CD4-positive, alpha-beta T cell (primary cell): Measurements from ENCODE around the gene KLLN. TPM values are rescaled to one million over a fixed set of nuclear protein-coding genes. Genes with fewer than 3 reads are reported as not detected.
"Not testable (repeated sequence)": the region's sequence is repeated elsewhere in the genome, so short reads cannot be mapped to it uniquely, and the experiment has no call there.

Experiments
- ATAC-seq: fragments of 200-7000 bp; cut with Tn5 transposase; one replicate; pipeline ENCODE4 v1.10.0; 2022; ENCODE audit warnings: mild to moderate bottlenecking; ENCODE audit not compliant: poor library complexity
- CTCF ChIA-PET: fragments of 350-600 bp; sonication (Branson Sonifier 250); formaldehyde crosslinking; loops from one replicate; lab custom pipeline; 2021; ENCODE audit warnings: antibody characterized with exemption, inconsistent platforms; lab: Charles Lee
- POLR2A ChIA-PET: fragments of 350-600 bp; sonication (Branson Sonifier 250); formaldehyde crosslinking; loops from one replicate; lab custom pipeline; 2021; ENCODE audit warnings: antibody characterized with exemption, inconsistent platforms; lab: Charles Lee
- DNase-seq, 14 experiments: peaks; one replicate each; pipeline ENCODE4 v3.0.0-alpha.2; 2013 to 2020; ENCODE audit warnings: mixed read lengths in 2 of 14
- H3K27ac ChIP-seq, 2 donors: one replicate each; pipeline versions ENCODE4 v1.5.1 to v1.7.0; 2013; ENCODE audit warnings: low read length in 2 of 2, low read depth in 1 of 2, mild to moderate bottlenecking in 1 of 2
- H3K27me3 ChIP-seq, 2 experiments: 1 replicate in 1 of 2; 2 replicates in 1 of 2; pipeline versions ENCODE4 v1.6.1 to v1.7.0; 2013; ENCODE audit warnings: low read length in 2 of 2, control low read depth in 1 of 2, mild to moderate bottlenecking in 1 of 2, moderate library complexity in 1 of 2; ENCODE audit not compliant: insufficient read depth in 2 of 2, control insufficient read depth in 1 of 2
- H3K36me3 ChIP-seq: one replicate; pipeline ENCODE4 v1.6.1; 2013; ENCODE audit warnings: low read length, control low read depth; ENCODE audit not compliant: insufficient read depth
- H3K4me1 ChIP-seq: one replicate; pipeline ENCODE4 v1.6.1; 2013; ENCODE audit warnings: low read length, control low read depth; ENCODE audit not compliant: insufficient read depth
- H3K4me3 ChIP-seq: one replicate; pipeline ENCODE4 v1.5.1; 2013; ENCODE audit warnings: mild to moderate bottlenecking, low read length, moderate library complexity
- H3K9me3 ChIP-seq, 2 experiments: 1 replicate in 1 of 2; 2 replicates in 1 of 2; pipeline versions ENCODE4 v1.6.1 to v1.7.0; 2013; ENCODE audit warnings: low read length in 2 of 2, mild to moderate bottlenecking in 2 of 2, control low read depth in 1 of 2, moderate library complexity in 1 of 2; ENCODE audit not compliant: control insufficient read depth in 1 of 2, insufficient read depth in 1 of 2
- H3K27ac Mint-ChIP-seq: one replicate; pipeline ENCODE4 v1.8.0; 2020; ENCODE audit warnings: mixed read lengths
- H3K27me3 Mint-ChIP-seq: one replicate; pipeline ENCODE4 v1.8.0; 2021; ENCODE audit warnings: mixed read lengths
- H3K36me3 Mint-ChIP-seq: one replicate; pipeline ENCODE4 v1.8.0; 2021; ENCODE audit warnings: low read depth, mixed read lengths
- H3K4me1 Mint-ChIP-seq: one replicate; pipeline ENCODE4 v1.8.0; 2021; ENCODE audit warnings: low read depth, mixed read lengths
- H3K4me3 Mint-ChIP-seq: one replicate; pipeline ENCODE4 v1.8.0; 2020; ENCODE audit warnings: mild to moderate bottlenecking, mixed read lengths
- H3K9me3 Mint-ChIP-seq: one replicate; pipeline ENCODE4 v1.8.0; 2020; ENCODE audit warnings: mixed read lengths
- CTCF ChIP-seq: fragments of 200-600 bp; IDR thresholded peaks from one replicate; pipeline ENCODE4 v1.8.0; 2022; ENCODE audit warnings: antibody characterized with exemption, mild to moderate bottlenecking
- intact Hi-C, 2 experiments: fragments of 100-400 bp; cut with DNase I in 1 of 2; cut with micrococcal nuclease in 1 of 2; formaldehyde crosslinking; loops; one replicate each; pipeline versions ENCODE4 v1.15.1 to v1.9.0; 2023 to 2025; cut with DNase I, micrococcal nuclease
- total RNA-seq, 174 experiments: library from RNA in 2 of 174; stranded (reverse) in 2 of 174; gene quantifications; one replicate each; pipeline ENCODE4 v1.2.3 and lab custom pipeline; 2021 to 2026

Gene KLLN
- total RNA-seq, 2 experiments from 2014 or later: 0.33 to 0.36 TPM

DNA sequence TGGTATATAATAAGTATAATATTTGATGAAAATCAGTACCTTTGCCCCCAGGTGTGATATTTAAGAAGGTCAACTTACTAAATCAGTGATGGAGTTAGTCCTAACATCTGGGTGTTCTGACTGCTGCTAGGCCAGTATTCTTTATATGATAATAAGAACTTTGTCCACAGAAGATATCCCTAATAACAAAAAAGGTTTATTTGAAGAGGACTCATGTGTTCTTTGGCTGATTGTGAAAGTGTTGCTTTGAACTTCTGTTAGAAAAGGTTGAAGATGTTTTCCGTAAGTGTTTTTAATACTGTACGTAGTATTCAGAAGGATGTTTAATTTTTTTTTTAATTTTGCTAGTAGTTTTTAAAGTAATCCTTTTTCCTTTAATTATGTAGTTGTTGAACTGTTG, 10.3 kb upstream of the KLLN start:
- no peak for TF ChIP-seq CTCF
- Mint-ChIP-seq H3K27me3 (no peaks in the 10 kb centered on the region), H3K27ac (peak overlapping the region; percentile 47), H3K9me3 (no peaks in the 10 kb centered on the region), H3K36me3 (peaks cover 49% of the 10 kb centered on the region), H3K4me3 (peak overlapping the region; percentile 58), H3K4me1 (peaks cover 74% of the 10 kb centered on the region)
- DNase-seq (no peak), ATAC-seq (no peak)
- Histone ChIP-seq H3K9me3 (no peaks in the 10 kb centered on the region), H3K27me3 (no peaks in the 10 kb centered on the region), H3K27ac (no peak overlapping the region), H3K36me3 (no peaks in the 10 kb centered on the region), H3K4me1 (peaks cover 18% of the 10 kb centered on the region), H3K4me3 (no peak overlapping the region)
- CTCF ChIA-PET: interaction anchor here (2.6 kb wide), 1 partner anchor 8 kb away, joined by 7 read pairs; no protein-coding TSS in a partner anchor
- intact Hi-C loops: loop anchor here (1.0 to 5.0 kb wide), 2 partner anchors 8 to 34 kb away; no protein-coding TSS in a partner anchor
- POLR2A ChIA-PET: interaction anchor here (0.6 to 3.5 kb wide), 3 partner anchors 10 to 513 kb away, joined by 3 to 30 read pairs (median 4); partner anchors contain the start of genes KLLN and PTEN

DNA sequence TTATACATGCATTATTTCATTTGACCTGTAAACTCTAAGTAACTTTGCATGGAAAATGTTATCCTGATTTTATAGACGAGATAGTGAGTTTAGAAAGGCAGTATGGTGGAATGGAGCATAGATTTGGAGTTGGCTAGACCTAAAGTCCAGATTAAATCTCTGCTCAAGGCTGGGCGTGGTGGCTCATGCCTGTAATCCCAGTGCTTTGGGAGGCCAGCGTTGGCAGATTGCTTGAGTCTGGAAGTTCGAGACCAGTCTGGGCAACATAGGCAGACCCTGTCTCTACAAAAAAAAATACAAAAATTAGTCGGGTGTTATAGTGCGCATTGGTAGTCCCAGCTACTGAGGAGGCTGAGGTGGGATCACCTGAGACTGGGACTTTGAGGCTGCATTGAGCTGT, 9.5 kb upstream of the KLLN start:
- Histone ChIP-seq H3K36me3 (no peaks in the 10 kb centered on the region), H3K4me3 (no peak overlapping the region), H3K4me1 (peaks cover 18% of the 10 kb centered on the region), H3K9me3 (no peaks in the 10 kb centered on the region), H3K27ac (no peak overlapping the region), H3K27me3 (no peaks in the 10 kb centered on the region)
- TF ChIP-seq CTCF: no peak
- no peak for DNase-seq
- intact Hi-C loops: loop anchor here in 1 of 2 experiments (5.0 kb wide), 1 partner anchor 34 kb away; no protein-coding TSS in a partner anchor
- no peak for ATAC-seq
- H3K36me3 Mint-ChIP-seq: peaks cover 48% of the 10 kb centered on the region
- no peak overlapping the region for H3K27ac Mint-ChIP-seq
- POLR2A ChIA-PET: interaction anchor here (0.9 to 3.5 kb wide), 6 partner anchors 10 to 514 kb away, joined by 3 to 30 read pairs (median 4); partner anchors contain the start of genes KLLN and PTEN
- CTCF ChIA-PET: interaction anchor here (2.0 kb wide), 1 partner anchor 55 kb away, joined by 4 read pairs; the partner anchor contains the start of gene ATAD1
- H3K9me3 Mint-ChIP-seq: no peaks in the 10 kb centered on the region
- H3K27me3 Mint-ChIP-seq: no peaks in the 10 kb centered on the region
- H3K4me3 Mint-ChIP-seq: peak overlapping the region; percentile 4
- H3K4me1 Mint-ChIP-seq: peaks cover 77% of the 10 kb centered on the region

DNA sequence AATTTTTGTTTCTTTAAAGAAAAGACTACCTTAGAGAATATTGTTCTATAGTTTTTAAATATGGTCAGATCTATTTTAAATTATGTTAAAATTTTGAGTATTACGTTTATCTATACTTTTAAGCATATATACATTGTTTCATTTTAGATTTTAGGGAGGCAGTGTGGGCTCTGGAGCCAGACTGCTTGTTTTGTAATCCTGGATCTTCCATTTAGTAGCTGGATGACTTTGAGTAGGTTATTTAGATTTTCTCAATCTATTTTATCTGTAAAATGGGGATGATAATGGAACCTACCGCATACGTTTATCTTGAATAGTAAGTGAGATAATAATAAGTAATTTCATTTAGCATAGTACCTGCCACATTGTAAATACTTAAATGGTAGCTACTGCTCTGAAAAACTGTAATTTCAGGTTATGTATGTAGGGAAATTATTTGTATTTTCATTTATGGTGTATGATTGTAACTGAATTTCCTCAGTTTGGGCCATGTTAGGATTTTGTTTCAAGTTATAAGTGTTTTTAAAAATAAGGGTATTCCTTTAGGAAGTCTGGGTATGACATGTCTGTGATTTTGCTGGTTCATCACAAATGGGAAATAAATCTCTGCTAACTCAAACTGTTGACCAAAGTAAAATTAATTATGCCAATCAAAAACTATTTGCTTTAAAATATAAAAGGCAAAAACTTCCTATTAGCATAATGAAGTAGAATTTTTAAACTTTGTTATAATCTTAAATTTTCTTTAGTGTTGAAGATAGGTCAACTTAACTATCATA, 6.6 kb upstream of the KLLN start:
- no peak for DNase-seq
- no peaks in the 10 kb centered on the region for H3K36me3 ChIP-seq
- no peaks in the 10 kb centered on the region for H3K27me3 ChIP-seq
- no peaks in the 10 kb centered on the region for H3K27me3 Mint-ChIP-seq
- no peaks in the 10 kb centered on the region for H3K9me3 Mint-ChIP-seq
- no peak overlapping the region for H3K27ac ChIP-seq
- ATAC-seq: no peak
- H3K4me3 ChIP-seq: no peak overlapping the region
- H3K9me3 ChIP-seq: no peaks in the 10 kb centered on the region
- POLR2A ChIA-PET: interaction anchor here (1.6 to 2.6 kb wide), 2 partner anchors 8 to 52 kb away, joined by 4 to 27 read pairs; partner anchors contain the start of genes ATAD1, KLLN and PTEN
- no peak for TF ChIP-seq CTCF
- peaks cover 18% of the 10 kb centered on the region for H3K4me1 ChIP-seq
- CTCF ChIA-PET: interaction anchor here (0.9 kb wide), 1 partner anchor 520 kb away, joined by 3 read pairs; no protein-coding TSS in a partner anchor
- no peak overlapping the region for H3K27ac Mint-ChIP-seq
- H3K36me3 Mint-ChIP-seq: peaks cover 42% of the 10 kb centered on the region
- H3K4me1 Mint-ChIP-seq: peaks cover 85% of the 10 kb centered on the region
- intact Hi-C loops: loop anchor here (5.0 to 10.0 kb wide), 3 partner anchors 37 to 945 kb away; no protein-coding TSS in a partner anchor
- H3K4me3 Mint-ChIP-seq: peak overlapping the region; percentile 48

DNA sequence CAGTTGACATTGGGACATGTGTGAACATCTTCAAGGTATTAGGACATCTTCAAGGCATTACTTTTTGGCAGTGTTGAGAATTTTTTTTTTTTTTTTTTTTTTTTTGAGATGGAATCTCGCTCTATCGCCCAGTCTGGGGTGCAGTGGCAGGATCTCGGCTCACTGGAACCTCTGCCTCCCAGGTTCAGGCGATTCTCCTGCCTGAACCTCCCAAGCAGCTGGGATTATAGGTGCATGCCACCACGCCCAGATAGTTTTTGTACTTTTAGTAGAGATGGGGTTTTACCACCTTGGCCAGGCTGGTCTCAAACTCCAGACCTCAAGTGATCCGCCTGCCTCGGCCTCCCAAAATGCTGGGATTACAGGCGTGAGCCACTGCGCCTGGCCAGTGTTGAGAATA, 5.8 kb upstream of the KLLN start:
- H3K9me3 ChIP-seq, DNase-seq, H3K27me3 Mint-ChIP-seq, ATAC-seq, H3K27me3 ChIP-seq, CTCF ChIA-PET, H3K9me3 Mint-ChIP-seq, H3K27ac ChIP-seq, H3K4me3 ChIP-seq, H3K36me3 ChIP-seq: not testable (repeated sequence)
- intact Hi-C loops: loop anchor here in 1 of 2 experiments (10.0 kb wide), 2 partner anchors 326 to 946 kb away; no protein-coding TSS in a partner anchor
- H3K4me1 Mint-ChIP-seq: peaks cover 82% of the 10 kb centered on the region
- H3K4me3 Mint-ChIP-seq: peak overlapping the region; percentile 85
- peaks cover 48% of the 10 kb centered on the region for H3K36me3 Mint-ChIP-seq
- POLR2A ChIA-PET: interaction anchor here (1.6 kb wide), 1 partner anchor 51 kb away, joined by 4 read pairs; the partner anchor contains the start of gene ATAD1
- H3K27ac Mint-ChIP-seq: peak overlapping the region; percentile 66
- H3K4me1 ChIP-seq: peaks cover 18% of the 10 kb centered on the region
